GM18951 (cell line): ENCODE results near the gene CA10.

ENCODE experiments used
- POLR2A ChIP-seq: IDR thresholded peaks from 4 replicates; pipeline ENCODE4 v1.6.1; 2011; ENCODE audit warnings: mild to moderate bottlenecking; ENCODE audit not compliant: insufficient read length, insufficient read depth; ENCODE audit errors: extremely low read depth
- in situ Hi-C: fragments of 300-500 bp; cut with MboI; formaldehyde crosslinking; loops from one replicate; pipeline ENCODE4 v1.12.0; 2022; ENCODE audit warnings: low sequenced_read_pairs, mixed read lengths, inconsistent platforms; ENCODE audit not compliant: unreplicated experiment

CA10 gene

GRCh38 chr17:52064791-52065211 is 93.7 kb downstream of the CA10 start:
- in situ Hi-C loops = no loop called here
- no peak for TF ChIP-seq POLR2A

- no peak for TF ChIP-seq POLR2A
- in situ Hi-C loops = no loop called here
Observed at GRCh38 chr17:52049496-52049895, 109.0 kb downstream of the CA10 start.

- no peak for TF ChIP-seq POLR2A
Observed at GRCh38 chr17:52049051-52049450, 109.5 kb downstream of the CA10 start.

GRCh38 chr17:52048137-52048898 is 110.2 kb downstream of the CA10 start:
- TF ChIP-seq POLR2A = no peak
- in situ Hi-C loops = no loop called here

More at GRCh38 chr17:52049051-52049450, 109.5 kb downstream of the CA10 start:
- in situ Hi-C loops = no loop called here

GRCh38 chr17:52047086-52047485 is 111.4 kb downstream of the CA10 start:
- no peak for TF ChIP-seq POLR2A
- in situ Hi-C loops = no loop called here

- in situ Hi-C loops = no loop called here
- no peak for TF ChIP-seq POLR2A
Observed at GRCh38 chr17:52041123-52041617, 117.3 kb downstream of the CA10 start.

- no peak for TF ChIP-seq POLR2A
- in situ Hi-C loops = no loop called here
Observed at GRCh38 chr17:52036416-52036815, 122.1 kb downstream of the CA10 start.

GRCh38 chr17:52035336-52035915 is 123.1 kb downstream of the CA10 start:
- in situ Hi-C loops = no loop called here
- no peak for TF ChIP-seq POLR2A

- TF ChIP-seq POLR2A = no peak
- in situ Hi-C loops = no loop called here
Observed at GRCh38 chr17:52032454-52032853, 126.1 kb downstream of the CA10 start.

GRCh38 chr17:52030052-52030451 is 128.5 kb downstream of the CA10 start:
- no peak for TF ChIP-seq POLR2A

GRCh38 chr17:52027620-52028295 is 130.8 kb downstream of the CA10 start:
- in situ Hi-C loops = no loop called here
- no peak for TF ChIP-seq POLR2A

More at GRCh38 chr17:52030052-52030451, 128.5 kb downstream of the CA10 start:
- in situ Hi-C loops = no loop called here

- no peak for TF ChIP-seq POLR2A
- in situ Hi-C loops = no loop called here
Observed at GRCh38 chr17:52027081-52027480, 131.4 kb downstream of the CA10 start.

GRCh38 chr17:52026075-52026474 is 132.4 kb downstream of the CA10 start:
- no peak for TF ChIP-seq POLR2A
- in situ Hi-C loops = no loop called here
